Measurements from ENCODE around the gene TMEM39B.
"Not testable (repeated sequence)": the region's sequence is repeated elsewhere in the genome, so short reads cannot be mapped to it uniquely, and the experiment has no call there.

Gene TMEM39B
- 13.5 to 17.6 (median 17.3) reads per million in 3 experiments for total RNA-seq

- peak; percentile 95 for DNase-seq
Observed at GRCh38 chr1:32072622-32073298, at the start of gene TMEM39B. Gene TMEM39B, plus strand, starts transcription at chr1:32072939. Its CDS starts 109 bp downstream, at chr1:32073048.

- no peak for DNase-seq
Observed at GRCh38 chr1:32023351-32023750, 49.4 kb upstream of the TMEM39B start.

GRCh38 chr1:32025515-32025914 is 47.2 kb upstream of the TMEM39B start:
- no peak for DNase-seq

GRCh38 chr1:32028746-32029145 is 44.0 kb upstream of the TMEM39B start:
- DNase-seq: no peak

- no peak for DNase-seq
Observed at GRCh38 chr1:32031578-32032274, 41.0 kb upstream of the TMEM39B start.

GRCh38 chr1:32032275-32032615 is 40.5 kb upstream of the TMEM39B start:
- DNase-seq: no peak

GRCh38 chr1:32035119-32035518 is 37.6 kb upstream of the TMEM39B start:
- DNase-seq: no peak

- DNase-seq: no peak
Observed at GRCh38 chr1:32040711-32041110, 32.0 kb upstream of the TMEM39B start.

GRCh38 chr1:32042330-32042729 is 30.4 kb upstream of the TMEM39B start:
- DNase-seq: no peak

GRCh38 chr1:32044234-32044633 is 28.5 kb upstream of the TMEM39B start:
- DNase-seq: no peak

GRCh38 chr1:32045772-32046171 is 27.0 kb upstream of the TMEM39B start:
- no peak for DNase-seq

- no peak for DNase-seq
Observed at GRCh38 chr1:32047701-32048100, 25.0 kb upstream of the TMEM39B start.

GRCh38 chr1:32048440-32048839 is 24.3 kb upstream of the TMEM39B start:
- DNase-seq: no peak

GRCh38 chr1:32051706-32052105 is 21.0 kb upstream of the TMEM39B start:
- no peak for DNase-seq

GRCh38 chr1:32052887-32053286 is 19.9 kb upstream of the TMEM39B start:
- no peak for DNase-seq

GRCh38 chr1:32055416-32055815 is 17.3 kb upstream of the TMEM39B start:
- DNase-seq: no peak

GRCh38 chr1:32056598-32056997 is 16.1 kb upstream of the TMEM39B start:
- DNase-seq: no peak

GRCh38 chr1:32060914-32061313 is 11.8 kb upstream of the TMEM39B start:
- DNase-seq: no peak

GRCh38 chr1:32062867-32063230 is 9.9 kb upstream of the TMEM39B start:
- DNase-seq: no peak

GRCh38 chr1:32063261-32063681 is 9.5 kb upstream of the TMEM39B start:
- DNase-seq: peak; percentile 19

- DNase-seq: not testable (repeated sequence)
Observed at GRCh38 chr1:32065613-32066488, 6.9 kb upstream of the TMEM39B start.

GRCh38 chr1:32066489-32066873 is 6.3 kb upstream of the TMEM39B start:
- DNase-seq: peak; percentile 23

- no peak for DNase-seq
Observed at GRCh38 chr1:32068957-32069588, 3.7 kb upstream of the TMEM39B start.
